Breast epithelium (tissue), 4 donors: ENCODE measurements around the gene SMARCC2. TPM values are rescaled to one million over a fixed set of nuclear protein-coding genes. Genes with fewer than 3 reads are reported as not detected.

ENCODE experiments used
- DNase-seq, 2 donors: peaks; one replicate each; pipeline ENCODE4 v3.0.0-alpha.2; 2019; ENCODE audit warnings: low spot score in 2 of 2
- H3K27ac ChIP-seq, 2 donors: fragments of 200-600 bp; sonication (generic) in 1 of 2; one replicate each; pipeline ENCODE4 v1.5.1; 2016 to 2019; ENCODE audit warnings: mild to moderate bottlenecking in 1 of 2
- H3K27me3 ChIP-seq, 2 donors: fragments of 200-600 bp; sonication (generic) in 1 of 2; one replicate each; pipeline versions ENCODE4 v1.5.1 to v1.6.0; 2017 to 2019; ENCODE audit warnings: control low read depth in 1 of 2, mild to moderate bottlenecking in 1 of 2
- H3K36me3 ChIP-seq: fragments of 200-600 bp; one replicate; pipeline ENCODE4 v1.5.1; 2019
- H3K4me1 ChIP-seq, 2 donors: fragments of 200-600 bp; sonication (generic); one replicate each; pipeline ENCODE4 v1.5.1; 2016 to 2019; ENCODE audit warnings: control low read depth in 1 of 2
- H3K4me3 ChIP-seq, 3 donors: fragments of 200-600 bp; sonication (generic); 1 replicate in 2 of 3; 2 replicates in 1 of 3; pipeline ENCODE4 v1.5.1; 2016 to 2019; ENCODE audit warnings: mild to moderate bottlenecking in 3 of 3, moderate library complexity in 2 of 3
- H3K9me3 ChIP-seq, 2 donors: fragments of 200-600 bp; sonication (generic) in 1 of 2; one replicate each; pipeline ENCODE4 v1.5.1; 2016 to 2019; ENCODE audit warnings: control low read depth in 1 of 2
- CTCF ChIP-seq, 3 donors: fragments of 450-650 bp; IDR thresholded peaks; one replicate each; pipeline ENCODE4 v1.5.1; 2016 to 2017; ENCODE audit warnings: antibody characterized with exemption in 3 of 3, mild to moderate bottlenecking in 3 of 3, moderate library complexity in 3 of 3
- POLR2A ChIP-seq: fragments of 450-650 bp; IDR thresholded peaks from one replicate; pipeline ENCODE4 v1.6.1; 2016; ENCODE audit warnings: antibody characterized with exemption, mild to moderate bottlenecking, moderate library complexity
- POLR2AphosphoS5 ChIP-seq, 3 donors: sonication (generic); formaldehyde crosslinking; IDR thresholded peaks; one replicate each; pipeline ENCODE4 v1.6.1; 2017; ENCODE audit warnings: antibody characterized with exemption in 3 of 3
- intact Hi-C: fragments of 100-400 bp; cut with DNase I; formaldehyde crosslinking; loops from one replicate; pipeline ENCODE4 v1.15.1; 2023; ENCODE audit warnings: low total_unique reads
- total RNA-seq, 3 donors: library from RNA; depleted of rRNA; stranded (reverse); fragments of >200 nt; gene quantifications; one replicate each; pipeline ENCODE4 v1.1.0, GENCODE V29; 2016

SMARCC2 gene
- total RNA-seq, 3 donors from 2014 or later = 105 to 114 (median 106) TPM

GRCh38 chr12:56188131-56188777 is 1.0 kb downstream of the SMARCC2 start:
- peaks cover 0 to 13% of the 10 kb centered on the region in 2 donors for H3K4me1 ChIP-seq
- no peaks in the 10 kb centered on the region for H3K9me3 ChIP-seq
- intact Hi-C loops = loop anchor here (5.0 kb wide), 1 partner anchor 61 kb away; the partner anchor contains the start of gene ESYT1
- no peaks in the 10 kb centered on the region for H3K36me3 ChIP-seq
- H3K27me3 ChIP-seq = no peaks in the 10 kb centered on the region
- H3K4me3 ChIP-seq = peak overlapping the region; percentile 78 to 94 (median 92)
- no peak for DNase-seq
- H3K27ac ChIP-seq = peak overlapping the region; percentile 93 to 96
- TF ChIP-seq POLR2AphosphoS5 (IDR thresholded peaks at IDR 0.05) (no peak), CTCF (IDR thresholded peaks at IDR 0.05) (no peak), POLR2A (no peak)

- no peak for DNase-seq
- intact Hi-C loops = loop anchor here (5.0 kb wide), 1 partner anchor 60 kb away; the partner anchor contains the start of gene ESYT1
- H3K9me3 ChIP-seq = no peaks in the 10 kb centered on the region
- peaks cover under 1% of the 10 kb centered on the region for H3K36me3 ChIP-seq
- H3K27ac ChIP-seq = peak overlapping the region in 1 of 2 donors; percentile 96
- TF ChIP-seq CTCF (IDR thresholded peaks at IDR 0.05) (no peak), POLR2AphosphoS5 (IDR thresholded peaks at IDR 0.05) (no peak), POLR2A (no peak)
- peaks cover 0 to 13% of the 10 kb centered on the region in 2 donors for H3K4me1 ChIP-seq
- peak overlapping the region in 1 of 3 donors; percentile 26 for H3K4me3 ChIP-seq
- H3K27me3 ChIP-seq = no peaks in the 10 kb centered on the region
These were observed 2.3 kb downstream of the SMARCC2 start for GRCh38 chr12:56186957-56187356.

GRCh38 chr12:56178347-56178746 is 10.9 kb downstream of the SMARCC2 start:
- Histone ChIP-seq H3K27ac (no peak overlapping the region), H3K9me3 (no peaks in the 10 kb centered on the region), H3K4me3 (no peak overlapping the region), H3K27me3 (no peaks in the 10 kb centered on the region), H3K4me1 (no peaks in the 10 kb centered on the region), H3K36me3 (peaks cover 19% of the 10 kb centered on the region)
- intact Hi-C loops = no loop called here
- DNase-seq = no peak
- no peak for TF ChIP-seq POLR2AphosphoS5 (IDR thresholded peaks at IDR 0.05)
- TF ChIP-seq POLR2A = no peak
- TF ChIP-seq CTCF (IDR thresholded peaks at IDR 0.05) = no peak

GRCh38 chr12:56172839-56173238 is 16.4 kb downstream of the SMARCC2 start:
- Histone ChIP-seq H3K9me3 (no peaks in the 10 kb centered on the region), H3K4me1 (no peaks in the 10 kb centered on the region), H3K27ac (no peak overlapping the region), H3K36me3 (peaks cover 15% of the 10 kb centered on the region), H3K27me3 (no peaks in the 10 kb centered on the region), H3K4me3 (no peak overlapping the region)
- no peak for DNase-seq
- intact Hi-C loops = no loop called here
- TF ChIP-seq POLR2AphosphoS5 (IDR thresholded peaks at IDR 0.05) (no peak), POLR2A (no peak), CTCF (IDR thresholded peaks at IDR 0.05) (no peak)

GRCh38 chr12:56169229-56169759 is 20.0 kb downstream of the SMARCC2 start:
- no peak for DNase-seq
- no peak for TF ChIP-seq CTCF (IDR thresholded peaks at IDR 0.05)
- no peak for TF ChIP-seq POLR2A
- H3K36me3 ChIP-seq = peaks cover 20% of the 10 kb centered on the region
- H3K4me3 ChIP-seq = no peak overlapping the region
- H3K9me3 ChIP-seq = no peaks in the 10 kb centered on the region
- H3K4me1 ChIP-seq = no peaks in the 10 kb centered on the region
- intact Hi-C loops = no loop called here
- H3K27me3 ChIP-seq = no peaks in the 10 kb centered on the region
- no peak overlapping the region for H3K27ac ChIP-seq
